GM19455 (cell line): Measurements from ENCODE around the gene ATMIN.

Experiments used
- ATAC-seq: cut with Tn5 transposase; IDR thresholded peaks from one replicate; pipeline ENCODE4 v1.9.1; 2021; ENCODE audit not compliant: unreplicated experiment

Gene ATMIN

GRCh38 chr16:81066681-81067080 is 31.0 kb downstream of the ATMIN start:
- ATAC-seq = no peak

- ATAC-seq = no peak
Observed at GRCh38 chr16:81067166-81067565, 31.5 kb downstream of the ATMIN start.

- no peak for ATAC-seq
Observed at GRCh38 chr16:81069063-81069462, 33.4 kb downstream of the ATMIN start.

GRCh38 chr16:81070979-81071378 is 35.3 kb downstream of the ATMIN start:
- no peak for ATAC-seq

GRCh38 chr16:81071805-81072204 is 36.2 kb downstream of the ATMIN start:
- ATAC-seq = no peak

- ATAC-seq = no peak
Observed at GRCh38 chr16:81073560-81074330, 38.1 kb downstream of the ATMIN start.

GRCh38 chr16:81076566-81077075 is 41.0 kb downstream of the ATMIN start:
- peak; percentile 89 for ATAC-seq

- peak; percentile 98 for ATAC-seq
Observed at GRCh38 chr16:81077076-81077940, 41.7 kb downstream of the ATMIN start, which contains the start of gene C16orf46. TSS of gene C16orf46 (minus strand) at chr16:81077238. CDS start at chr16:81063955, 13,283 bp downstream.

GRCh38 chr16:81080233-81080632 is 44.6 kb downstream of the ATMIN start:
- ATAC-seq = no peak

GRCh38 chr16:81081014-81081413 is 45.4 kb downstream of the ATMIN start:
- no peak for ATAC-seq

GRCh38 chr16:81088836-81089235 is 53.2 kb downstream of the ATMIN start:
- ATAC-seq = no peak

- ATAC-seq = no peak
Observed at GRCh38 chr16:81094771-81095251, 59.2 kb downstream of the ATMIN start.

- peak; percentile 19 for ATAC-seq
Observed at GRCh38 chr16:81095653-81095952, 60.0 kb downstream of the ATMIN start.

GRCh38 chr16:81095953-81096714 is 60.5 kb downstream of the ATMIN start, which contains the start of gene GCSH:
TSS of gene GCSH (minus strand) at chr16:81096395. CDS start at chr16:81096278, 117 bp downstream.
- peak; percentile 99 for ATAC-seq

GRCh38 chr16:81096715-81097208 is 61.1 kb downstream of the ATMIN start:
- ATAC-seq = no peak
